HT-29 (cell line): Measurements from ENCODE around the gene NCAPD2. TPM values are rescaled to one million over a fixed set of nuclear protein-coding genes. Genes with fewer than 3 reads are reported as not detected.
A peak's percentile ranks its signal among the peaks of the same experiment; 100 is the strongest.
"Not testable (repeated sequence)": the region's sequence is repeated elsewhere in the genome, so short reads cannot be mapped to it uniquely, and the experiment has no call there.

ENCODE experiments used
- DNase-seq: peaks from one replicate; pipeline ENCODE4 v3.0.0-alpha.2; 2015; ENCODE audit warnings: low spot score
- total RNA-seq: library from RNA; depleted of rRNA; stranded (reverse); fragments of >200 nt; shearing (Covaris generic); gene quantifications from 2 replicates; pipeline ENCODE4 v1.2.3, GENCODE V29; 2014

Gene NCAPD2
- total RNA-seq, 1 experiment from 2014 or later: 141 TPM

- DNase-seq: peak; percentile 22
Observed at GRCh38 chr12:6550294-6551062, 56.6 kb downstream of the NCAPD2 start.

GRCh38 chr12:6551063-6551461, 57.2 kb downstream of the NCAPD2 start:
- DNase-seq: no peak

DNA sequence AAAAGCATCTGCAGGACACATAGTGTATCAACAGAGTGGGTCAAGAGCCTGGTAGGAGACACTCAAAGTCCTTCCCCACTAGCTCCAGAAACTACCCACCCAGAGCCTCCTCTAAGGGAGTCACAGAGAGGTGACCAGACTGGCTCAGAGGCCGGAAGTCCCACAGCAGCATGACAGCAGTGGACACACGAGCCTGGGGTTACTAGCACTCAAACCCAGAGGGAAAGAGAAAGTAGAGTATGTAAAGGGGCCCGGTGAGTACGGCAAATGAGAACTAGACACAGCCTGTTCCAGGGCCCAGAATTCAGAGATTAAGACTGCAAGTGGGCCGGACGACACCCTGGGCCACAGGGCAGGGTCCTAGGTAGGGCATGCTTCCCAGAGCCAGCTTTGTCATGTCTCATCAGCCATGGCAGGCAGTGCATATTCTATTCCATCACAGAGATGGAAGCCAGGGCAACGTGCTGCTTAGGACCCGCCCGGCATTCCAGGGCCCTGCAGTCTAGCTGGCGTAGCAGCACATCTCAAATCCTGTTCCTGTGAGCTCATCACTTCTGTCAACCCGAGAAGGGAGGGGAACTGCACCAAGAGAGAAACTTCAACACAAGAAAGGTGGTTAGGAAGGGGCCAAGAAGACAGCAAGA, 57.7 kb downstream of the NCAPD2 start:
- peak; percentile 46 for DNase-seq

- DNase-seq: peak; percentile 39
Observed at GRCh38 chr12:6552140-6552551, 58.2 kb downstream of the NCAPD2 start.

DNA sequence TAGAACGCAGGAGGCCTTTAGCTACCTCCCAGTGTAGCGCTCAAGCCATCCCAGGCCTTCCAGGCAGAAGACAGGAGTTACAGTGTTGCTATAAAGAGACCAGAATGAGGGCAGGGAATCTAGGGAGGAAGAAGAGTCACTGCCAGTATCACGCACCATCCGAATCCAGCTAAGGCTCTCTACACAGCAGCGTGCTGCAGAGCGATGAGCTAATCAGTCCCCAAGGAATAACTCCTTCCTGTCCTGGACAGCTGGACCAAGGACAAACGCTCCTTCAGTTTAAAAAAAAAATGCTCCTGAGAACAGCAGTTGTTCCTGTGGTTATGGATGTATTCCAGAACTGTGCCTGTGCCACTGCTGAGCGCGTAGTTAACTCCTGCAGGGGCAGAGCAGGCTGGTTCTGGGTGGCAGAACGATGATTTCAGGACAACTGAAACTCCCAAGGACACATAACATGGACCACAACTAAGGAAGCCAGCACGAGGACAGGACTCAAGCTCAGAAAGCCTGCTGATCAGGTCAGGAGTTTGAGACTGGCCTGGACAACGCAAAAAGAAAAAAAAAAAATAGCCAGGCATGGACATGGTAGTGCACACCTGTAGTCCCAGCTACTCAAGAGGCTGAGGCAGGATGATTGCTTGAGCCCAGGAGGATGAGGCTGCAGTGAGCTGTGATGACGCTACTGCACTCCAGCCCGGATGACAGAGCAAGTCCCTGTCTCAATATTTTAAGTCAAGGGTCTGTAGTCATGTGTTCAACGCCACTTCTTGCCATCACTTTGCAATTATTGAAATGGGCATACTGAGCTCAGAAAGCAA, 59.4 kb downstream of the NCAPD2 start:
- no peak for DNase-seq

- DNase-seq: peak; percentile 81
Observed at GRCh38 chr12:6554168-6555017, 60.5 kb downstream of the NCAPD2 start.

DNA sequence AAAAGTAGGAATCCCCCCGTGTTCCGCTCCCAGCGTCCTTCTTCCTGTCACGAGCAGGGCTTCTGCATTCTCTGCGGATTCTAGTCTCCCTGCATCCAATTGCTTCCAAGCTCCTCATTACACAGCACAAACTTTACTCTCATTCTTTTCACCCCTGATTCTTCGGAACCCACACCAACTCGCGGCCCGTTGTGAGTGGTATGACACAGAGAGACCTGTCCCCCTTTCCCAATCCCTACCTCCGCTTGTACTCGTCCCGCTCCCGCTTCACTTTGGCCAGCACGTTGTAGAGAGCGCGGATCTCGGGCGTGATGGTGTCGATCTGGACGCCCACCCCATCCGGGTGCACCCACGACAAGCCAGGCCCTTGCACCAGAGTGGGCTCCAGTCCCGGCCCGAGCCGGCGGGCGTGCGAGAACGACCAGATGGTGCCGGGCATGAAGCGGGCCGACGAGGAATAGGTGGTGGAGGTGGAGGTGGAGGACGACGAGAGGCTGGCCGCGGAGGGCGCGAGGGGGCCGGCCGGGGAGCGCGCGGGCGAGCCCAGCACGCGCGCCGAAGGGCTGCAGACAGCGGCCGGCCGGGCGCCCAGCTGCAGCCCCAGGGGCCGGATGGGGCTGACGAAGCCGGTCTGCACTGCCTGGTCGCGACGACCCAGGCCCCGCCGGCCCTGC, 61.3 kb downstream of the NCAPD2 start:
- no peak for DNase-seq

DNA sequence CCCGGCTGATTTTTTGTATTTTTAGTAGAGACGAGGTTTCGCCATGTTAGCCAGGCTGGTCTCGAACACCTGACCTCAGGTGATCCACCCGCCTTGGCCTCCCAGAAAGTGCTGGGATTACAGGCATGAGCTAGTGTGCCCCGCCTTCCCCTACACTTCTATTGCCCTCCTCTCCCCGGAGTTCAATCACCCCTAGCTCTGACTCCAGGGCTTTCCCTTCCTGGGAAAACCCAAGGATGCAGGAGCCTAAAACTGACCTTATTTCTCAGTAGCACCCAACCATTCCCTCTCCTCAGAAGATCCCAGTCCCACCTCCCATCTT, 62.6 kb downstream of the NCAPD2 start:
- DNase-seq: not testable (repeated sequence)

DNA sequence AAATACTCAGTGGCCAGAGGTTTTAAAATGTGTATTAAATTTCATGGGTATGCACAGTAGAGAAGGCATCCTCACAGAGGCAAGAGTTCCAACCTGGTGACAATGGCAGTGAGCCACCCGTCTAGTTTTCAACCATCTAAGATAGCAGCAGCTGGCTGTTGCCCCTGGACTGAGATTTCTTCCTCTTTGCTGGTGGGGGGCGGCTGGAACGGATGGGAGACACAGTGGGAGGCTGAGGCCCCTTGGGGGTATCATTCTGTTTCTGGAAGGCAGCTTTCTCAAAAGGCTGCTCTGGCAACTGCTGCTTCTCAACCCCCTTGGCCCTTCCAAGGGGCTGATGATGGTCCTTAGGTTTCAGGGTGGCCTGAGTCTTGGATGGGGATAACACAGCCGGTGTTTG, 63.0 kb downstream of the NCAPD2 start:
- no peak for DNase-seq

GRCh38 chr12:6558014-6558760, 64.3 kb downstream of the NCAPD2 start:
- peak; percentile 62 for DNase-seq

GRCh38 chr12:6559500-6559899, 65.6 kb downstream of the NCAPD2 start:
- no peak for DNase-seq

DNA sequence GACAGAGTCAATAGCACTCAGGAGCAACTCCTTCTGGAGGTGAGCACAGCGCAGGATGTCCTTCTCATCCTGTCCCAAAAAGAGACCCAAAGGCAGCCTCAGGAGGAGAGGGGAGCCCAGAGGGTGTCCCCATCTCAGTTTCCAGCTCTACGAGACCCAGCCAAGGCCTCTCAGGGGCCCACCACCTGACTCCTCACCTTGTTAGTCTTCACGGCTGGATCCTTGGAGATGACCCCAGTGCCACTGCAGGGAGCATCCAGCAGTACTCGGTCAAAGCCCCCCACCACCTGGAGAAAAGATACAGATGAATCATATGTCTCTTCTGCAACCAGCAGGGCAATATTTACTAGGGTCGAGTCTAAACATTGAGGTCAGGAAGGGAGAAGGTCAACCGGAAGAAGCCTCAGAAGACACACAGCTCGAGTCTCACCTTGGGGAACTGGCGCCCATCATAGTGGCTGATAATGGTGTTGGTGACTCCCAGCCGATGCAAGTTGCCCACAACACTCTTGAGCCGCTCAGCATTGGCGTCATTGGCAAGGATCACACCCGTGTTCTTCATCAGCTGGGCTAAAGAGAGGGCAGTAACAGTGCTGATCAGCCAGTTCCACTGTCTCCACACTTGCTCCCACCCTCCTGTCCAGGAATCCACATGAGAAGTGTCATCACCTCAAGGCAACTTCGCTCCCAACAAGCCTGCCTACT, 66.8 kb downstream of the NCAPD2 start:
- no peak for DNase-seq

DNA sequence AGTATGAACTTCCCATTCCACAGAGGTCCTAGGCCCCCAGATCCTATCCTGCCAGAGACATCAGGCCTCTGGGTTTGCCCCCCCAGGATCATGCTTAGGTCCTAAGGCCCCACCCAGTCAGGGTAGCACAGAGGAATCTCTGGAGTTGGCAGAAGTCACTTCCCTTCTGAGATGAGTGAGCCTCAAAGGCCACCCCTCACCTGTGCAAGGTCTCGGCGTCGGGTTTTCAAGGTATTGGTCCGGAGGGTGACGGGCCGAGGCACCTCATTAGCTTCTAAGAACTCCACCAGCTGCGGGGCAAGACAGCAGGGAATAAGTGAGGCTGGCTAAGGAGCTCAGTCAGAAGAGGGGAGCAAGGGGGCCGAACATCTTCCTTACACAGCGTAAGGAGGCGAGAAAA, 69.0 kb downstream of the NCAPD2 start:
- DNase-seq: no peak

DNA sequence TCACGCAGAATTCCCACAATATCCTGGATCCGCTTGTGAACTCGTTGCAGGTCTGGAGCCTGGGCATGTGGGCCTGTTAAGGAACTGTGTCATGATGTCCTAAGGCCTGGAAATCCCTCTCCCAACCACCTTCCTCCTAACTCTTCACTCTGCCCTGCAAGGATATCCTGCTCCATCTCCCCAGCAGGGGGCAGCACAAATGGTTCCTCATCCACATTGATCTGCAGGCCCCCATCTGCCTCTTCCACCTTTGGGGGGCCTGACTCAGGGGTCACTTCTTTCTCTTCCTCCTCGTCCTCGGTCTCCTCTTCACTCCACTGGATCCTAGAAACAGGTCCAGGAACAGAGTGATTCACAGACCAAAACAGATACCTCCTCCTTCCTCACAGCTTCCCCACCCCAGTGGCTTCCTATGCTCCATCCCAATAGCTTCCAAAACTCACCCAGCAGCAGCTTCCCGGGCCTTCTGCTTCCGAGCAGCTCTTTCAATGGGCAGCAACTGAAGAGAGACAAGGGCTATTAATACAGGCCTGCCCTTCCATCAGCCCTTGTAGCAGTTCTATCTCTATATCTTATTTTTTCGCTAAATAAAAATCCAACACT, 69.6 kb downstream of the NCAPD2 start:
- DNase-seq: peak; percentile 66

GRCh38 chr12:6567112-6567670, 73.3 kb downstream of the NCAPD2 start:
- DNase-seq: no peak

DNA sequence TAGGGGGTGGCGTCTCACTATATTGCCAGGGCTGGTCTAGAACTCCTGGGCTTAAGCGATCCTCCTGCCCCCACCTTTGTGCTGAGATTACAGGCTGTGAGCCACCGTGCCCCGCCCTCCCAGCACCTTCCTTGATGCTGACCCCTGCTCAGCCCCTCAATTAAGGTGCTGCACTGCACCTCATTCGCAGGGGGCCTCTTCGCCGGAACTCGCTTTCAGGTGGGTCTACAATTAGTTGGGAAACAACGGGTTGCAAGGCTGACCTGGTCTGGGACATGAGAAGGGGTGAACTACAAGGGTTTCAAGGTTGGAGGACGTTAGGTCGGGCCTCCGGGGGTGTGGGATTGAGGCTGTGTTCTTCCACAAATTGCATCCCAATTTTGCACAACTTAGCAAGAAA, 75.4 kb downstream of the NCAPD2 start:
- no peak for DNase-seq

DNA sequence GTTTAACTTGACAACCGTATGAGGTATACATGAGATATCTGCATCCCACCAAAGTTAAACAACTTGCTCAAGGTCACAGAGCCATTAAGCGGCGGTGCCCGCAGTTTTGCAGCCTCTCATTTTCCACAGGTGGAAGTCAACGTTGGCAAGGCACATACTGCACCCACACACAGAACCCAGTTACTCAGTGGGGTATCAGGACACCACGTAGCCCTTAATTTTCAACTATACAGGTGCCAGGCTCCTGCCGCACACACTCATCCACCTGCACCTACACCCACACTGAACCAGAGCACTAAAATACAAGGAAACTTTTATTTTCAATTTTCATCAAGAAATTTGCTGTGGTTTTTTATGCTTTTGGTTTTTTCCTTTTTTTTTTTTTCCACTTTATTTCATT, 75.9 kb downstream of the NCAPD2 start:
- DNase-seq: no peak

DNA sequence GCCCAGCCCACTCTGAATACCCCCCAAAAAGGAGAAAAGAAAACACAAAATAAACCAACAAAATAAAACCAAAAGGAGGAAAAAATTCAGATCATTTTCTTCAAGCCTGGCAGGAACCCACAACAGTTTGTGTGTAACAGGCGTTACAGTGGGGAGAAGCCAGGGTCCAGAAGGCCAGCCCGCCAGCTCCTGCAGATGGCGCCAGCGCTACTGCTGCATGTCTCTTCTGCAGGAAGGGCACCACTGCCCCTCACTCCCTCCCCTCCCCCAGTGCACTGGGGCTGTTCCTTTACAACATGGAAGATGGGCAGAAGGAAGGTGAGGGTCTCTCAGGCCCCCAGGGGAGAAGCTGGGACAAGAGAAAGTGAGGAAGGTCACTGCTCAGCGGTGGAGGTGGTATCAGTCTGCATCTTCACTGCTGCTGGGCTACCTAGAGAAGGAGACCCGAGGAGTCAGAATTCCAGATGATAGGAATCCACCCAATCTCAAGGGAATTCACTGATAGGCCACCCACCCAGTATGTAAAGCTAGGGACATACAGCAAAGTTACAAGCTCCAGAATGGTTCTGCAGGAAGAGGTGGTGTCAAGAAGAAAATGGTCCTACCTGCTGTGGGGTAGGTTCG, 76.5 kb downstream of the NCAPD2 start:
- peak; percentile 48 for DNase-seq
